GM12874 (cell line): ENCODE data around the gene CORO1C.

Source experiments
- CTCF ChIP-seq: IDR thresholded peaks from 2 replicates; pipeline ENCODE4 v1.5.1; 2011; ENCODE audit warnings: low read depth, mild to moderate bottlenecking, control low read depth, low read length, moderate library complexity; ENCODE audit not compliant: insufficient read depth

The CORO1C gene

GRCh38 chr12:108732489-108733229, 1.3 kb upstream of the CORO1C start:
- TF ChIP-seq CTCF = no peak

- TF ChIP-seq CTCF = no peak
Measured at GRCh38 chr12:108731866-108732461, 646 bp upstream of the CORO1C start.

GRCh38 chr12:108730365-108731104, 783 bp downstream of the CORO1C start:
- no peak for TF ChIP-seq CTCF

- TF ChIP-seq CTCF = no peak
Measured at GRCh38 chr12:108729612-108730364, 1.5 kb downstream of the CORO1C start.

GRCh38 chr12:108728820-108729611, 2.3 kb downstream of the CORO1C start:
- TF ChIP-seq CTCF = no peak

- TF ChIP-seq CTCF = no peak
Measured at GRCh38 chr12:108727868-108728735, 3.2 kb downstream of the CORO1C start.
